GM12878 (cell line): ENCODE measurements around the gene CHRM2. TPM values are rescaled to one million over a fixed set of nuclear protein-coding genes. Genes with fewer than 3 reads are reported as not detected.

Experiments
- ATAC-seq: fragments of 200-7000 bp; cut with Tn5 transposase; 3 replicates; pipeline ENCODE4 v1.9.1; 2020; ENCODE audit warnings: mild to moderate bottlenecking, moderate library complexity
- BruUV-seq: library from RNA; stranded (reverse); fragments of 400-500 nt; replicated peaks from 2 replicates; lab custom pipeline; 2021; lab: Mats Ljungman, UMichigan
- CTCF ChIA-PET: fragments of 300-600 bp; sonication (Branson Sonifier 250); formaldehyde crosslinking; extraction: SDS; loops from one replicate; lab custom pipeline; 2021; ENCODE audit warnings: inconsistent platforms; lab: Yijun Ruan, JAX
- POLR2A ChIA-PET: fragments of 350-600 bp; formaldehyde crosslinking; extraction: SDS; loops from one replicate; lab custom pipeline; 2021; ENCODE audit warnings: inconsistent platforms; lab: Charles Lee
- RAD21 ChIA-PET: fragments of 300-600 bp; sonication (Branson Sonifier 250); formaldehyde crosslinking; loops from one replicate; lab custom pipeline; 2023; ENCODE audit warnings: antibody characterized with exemption; ENCODE audit not compliant: unreplicated experiment; lab: Charles Lee
- SMC1A ChIA-PET: fragments of 300-600 bp; sonication (Branson Sonifier 250); formaldehyde crosslinking; loops from one replicate; lab custom pipeline; 2023; ENCODE audit not compliant: unreplicated experiment, uncharacterized antibody; lab: Charles Lee
- DNase-seq: peaks from one replicate; pipeline ENCODE4 v3.0.0-alpha.2; 2011; ENCODE audit warnings: low read depth, low spot score
- FAIRE-seq: peaks from 3 replicates; lab custom pipeline; 2011; peaks lifted over from hg19 to GRCh38; lab: Jason Lieb, UNC
- H2AFZ ChIP-seq: 2 replicates; pipeline ENCODE4 v1.6.0; 2011; ENCODE audit warnings: low read depth, low read length, control low read depth; ENCODE audit not compliant: control insufficient read depth
- H3K27ac ChIP-seq: 2 replicates; pipeline ENCODE4 v1.5.1; 2011; ENCODE audit warnings: control low read depth; ENCODE audit not compliant: control insufficient read depth, insufficient read depth
- H3K27me3 ChIP-seq, 2 experiments: replicated peaks in 1 of 2; 2 replicates each; pipeline versions ENCODE4 v1.6.0 to v1.6.1; 2011; ENCODE audit warnings: low read length in 1 of 2; ENCODE audit not compliant: control insufficient read depth in 2 of 2, insufficient read depth in 2 of 2
- H3K36me3 ChIP-seq, 2 experiments: 2 replicates each; pipeline ENCODE4 v1.5.1; 2011; ENCODE audit warnings: low read length in 1 of 2; ENCODE audit not compliant: control insufficient read depth in 2 of 2, insufficient read depth in 2 of 2
- H3K4me1 ChIP-seq: 2 replicates; pipeline ENCODE4 v1.6.1; 2011; ENCODE audit warnings: mild to moderate bottlenecking, low read length, moderate library complexity, mixed read lengths; ENCODE audit not compliant: control insufficient read depth, insufficient read depth
- H3K4me2 ChIP-seq: 2 replicates; pipeline ENCODE4 v1.6.0; 2011; ENCODE audit warnings: control low read depth; ENCODE audit not compliant: control insufficient read depth, insufficient read depth
- H3K4me3 ChIP-seq: fragments of 200-600 bp; sonication (generic); 2 replicates; pipeline ENCODE4 v1.5.1; 2016
- H3K79me2 ChIP-seq: 2 replicates; pipeline ENCODE4 v1.6.0; 2011; ENCODE audit warnings: low read length; ENCODE audit not compliant: control insufficient read depth, insufficient read depth
- H3K9ac ChIP-seq: 2 replicates; pipeline ENCODE4 v1.8.0; 2011; ENCODE audit warnings: low read length, control low read depth, mixed read lengths; ENCODE audit not compliant: control insufficient read depth, insufficient read depth
- H3K9me3 ChIP-seq: replicated peaks from 3 replicates; pipeline ENCODE4 v1.5.1; 2011; ENCODE audit warnings: mild to moderate bottlenecking, low read length; ENCODE audit not compliant: control insufficient read depth, insufficient read depth
- H4K20me1 ChIP-seq: 2 replicates; pipeline ENCODE4 v1.6.0; 2011; ENCODE audit not compliant: control insufficient read depth, insufficient read depth
- ATF7 ChIP-seq: fragments of 450-650 bp; IDR thresholded peaks from 2 replicates; pipeline ENCODE4 v1.6.1; 2016; ENCODE audit warnings: low read depth, mild to moderate bottlenecking
- CEBPZ ChIP-seq: fragments of 150-350 bp; IDR thresholded peaks from 2 replicates; pipeline ENCODE4 v1.6.1; 2016; ENCODE audit warnings: low read depth, low read length
- DPF2 ChIP-seq: fragments of 450-650 bp; IDR thresholded peaks from 2 replicates; pipeline ENCODE4 v1.6.1; 2017; ENCODE audit warnings: mild to moderate bottlenecking
- EZH2 ChIP-seq: IDR thresholded peaks from 2 replicates; pipeline ENCODE4 v1.6.1; 2012; ENCODE audit warnings: low read depth, mild to moderate bottlenecking, control low read depth, inconsistent platforms, low read length, borderline replicate concordance; ENCODE audit not compliant: control insufficient read depth
- MAX ChIP-seq: IDR thresholded peaks from 2 replicates; pipeline ENCODE4 v1.6.1; 2012; ENCODE audit warnings: low read depth, low read length, improper control_type of control experiment
- NRF1 ChIP-seq: conservative IDR thresholded peaks from 2 replicates; pipeline ENCODE4 v1.6.1; 2011; ENCODE audit warnings: mild to moderate bottlenecking, low read depth, low read length, improper control_type of control experiment
- PRDM15 ChIP-seq: fragments of 450-650 bp; formaldehyde crosslinking; IDR thresholded peaks from 2 replicates; pipeline ENCODE4 v1.4.0; 2020; ENCODE audit warnings: mild to moderate bottlenecking, moderate library complexity
- REST ChIP-seq: IDR thresholded peaks from 2 replicates; pipeline ENCODE4 v1.6.1; 2012; ENCODE audit warnings: mild to moderate bottlenecking, low read depth, low read length
- RFX5 ChIP-seq: IDR thresholded peaks from 2 replicates; pipeline ENCODE4 v1.6.1; 2011; ENCODE audit warnings: low read depth, low read length, improper control_type of control experiment
- USF1 ChIP-seq: IDR thresholded peaks from 2 replicates; pipeline ENCODE4 v1.6.1; 2011; ENCODE audit warnings: borderline replicate concordance, low read depth, mild to moderate bottlenecking, moderate library complexity, mixed read lengths, low read length; ENCODE audit not compliant: insufficient read depth; ENCODE audit errors: extremely low read length
- ZBED1 ChIP-seq: IDR thresholded peaks from 2 replicates; pipeline ENCODE4 v1.6.1; 2016; ENCODE audit warnings: borderline replicate concordance
- WGBS: methylation state at CpG from one replicate; pipeline ENCODE4 v1.1.6; 2016; ENCODE audit warnings: low lambda C conversion rate; ENCODE audit not compliant: insufficient replicate concordance, insufficient coverage; ENCODE audit errors: missing lambda C conversion rate; 5-methylcytosine and 5-hydroxymethylcytosine counted together
- in situ Hi-C: fragments of 300-500 bp; cut with MboI; formaldehyde crosslinking; loops from 9 replicates; pipeline ENCODE4 v1.14.3; 2018; ENCODE audit warnings: mixed read lengths
- intact Hi-C: fragments of 100-400 bp; cut with micrococcal nuclease; formaldehyde crosslinking; loops from one replicate; pipeline ENCODE4 v1.14.2; 2022; ENCODE audit not compliant: unreplicated experiment
- polyA plus RNA-seq, 11 experiments: library from polyadenylated mRNA; depleted of rRNA in 4 of 11; unstranded in 6 of 11; stranded (reverse) in 5 of 11; fragments of >200 nt; fragmentation: Nextera tagmentation in 4 of 11; fragmentation: Illumina TruSeq in 1 of 11; extraction: Ambion mirVana in 4 of 11; extraction: Trizol in 1 of 11; gene quantifications; 1 replicate in 1 of 11; 2 replicates in 10 of 11; pipeline versions ENCODE4 v1.2.1 to v1.2.3, GENCODE V29; 2011 to 2016; ENCODE audit warnings: inconsistent platforms in 2 of 11, missing spikeins in 2 of 11, low read depth in 1 of 11
- total RNA-seq, 4 experiments: library from RNA; depleted of rRNA in 3 of 4; stranded (reverse); fragments of >200 nt in 3 of 4; fragmentation: Illumina TruSeq in 1 of 4; extraction: Trizol in 1 of 4; gene quantifications; 2 replicates each; pipeline versions ENCODE4 v1.2.1 to v1.2.3, GENCODE V29; 2013 to 2021

Gene CHRM2
- total and polyA plus RNA-seq, 10 of the 15 experiments (the other 5 are each of a cell fraction or from before 2014, with no cell fraction given) = 0.05 TPM; not detected in 9

- no TSS peak for BruUV-seq
- RAD21 ChIA-PET = no interaction called here
- no peak for TF ChIP-seq CEBPZ
- TF ChIP-seq REST = no peak
- TF ChIP-seq PRDM15 (CRISPR knock-in tag) = no peak
- no peak for TF ChIP-seq DPF2
- no peak for TF ChIP-seq EZH2
- no peak for TF ChIP-seq USF1
- TF ChIP-seq ZBED1 = no peak
- no peak for TF ChIP-seq MAX
- no peak for TF ChIP-seq RFX5
- TF ChIP-seq ATF7 = no peak
- no peak for TF ChIP-seq NRF1
Observed at GRCh38 chr7:137006293-137006692, 137.8 kb downstream of the CHRM2 start.

More at GRCh38 chr7:137006293-137006692, 137.8 kb downstream of the CHRM2 start:
- no peaks in the 10 kb centered on the region for H3K79me2 ChIP-seq
- no peak for FAIRE-seq
- H3K9me3 ChIP-seq = no peaks in the 10 kb centered on the region
- H3K4me1 ChIP-seq = no peaks in the 10 kb centered on the region
- no peaks in the 10 kb centered on the region for H3K36me3 ChIP-seq
- no peak for ATAC-seq
- no peaks in the 10 kb centered on the region for H4K20me1 ChIP-seq
- no peak overlapping the region for H3K4me3 ChIP-seq
- in situ Hi-C loops = no loop called here
- WGBS = 0% methylated on average over 1 of the region's 1 CpG
- no peaks in the 10 kb centered on the region for H3K27me3 ChIP-seq
- ChIA-PET SMC1A (no interaction called here), CTCF (no interaction called here), POLR2A (no interaction called here)
- H2AFZ ChIP-seq = no peak overlapping the region
- H3K9ac ChIP-seq = no peak overlapping the region
- H3K27ac ChIP-seq = no peak overlapping the region
- no peak for DNase-seq
- H3K4me2 ChIP-seq = no peak overlapping the region
- intact Hi-C loops = no loop called here
